ENCODE results near the gene TRIM73.
"Not testable (repeated sequence)": the region's sequence is repeated elsewhere in the genome, so short reads cannot be mapped to it uniquely, and the experiment has no call there.

The TRIM73 gene

DNA sequence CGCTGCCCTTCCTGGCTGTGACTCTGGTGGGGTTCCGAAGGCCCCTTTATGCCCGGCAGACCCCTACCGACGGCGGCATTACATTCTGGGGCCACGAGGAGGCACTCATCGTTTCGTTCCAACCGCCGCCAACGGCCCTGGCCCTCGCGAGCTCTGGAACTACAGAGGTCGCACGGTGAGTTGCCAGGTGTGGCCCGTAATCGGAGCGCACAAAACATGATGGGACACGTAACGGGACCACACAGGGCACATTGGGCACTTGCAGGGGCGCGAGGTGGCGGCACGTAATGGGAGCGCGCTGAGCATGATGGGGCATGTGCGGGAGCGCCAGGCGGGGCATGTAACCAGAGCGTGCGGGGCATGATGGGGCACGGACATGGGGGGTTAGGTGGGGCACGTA lies at the start of gene TRIM73:
Gene TRIM73 (plus strand): TSS at position 301 of the 400 bp plus-strand sequence. CDS start 3,305 bp downstream, outside the sequence.
- H3K4me3 Mint-ChIP-seq; H3K27ac Mint-ChIP-seq; H3K9me3 Mint-ChIP-seq; H3K4me1 Mint-ChIP-seq (ENCODE audit: low read depth); H3K27me3 Mint-ChIP-seq (ENCODE audit: low read depth); H3K36me3 Mint-ChIP-seq (ENCODE audit: low read depth): not testable (repeated sequence)

DNA sequence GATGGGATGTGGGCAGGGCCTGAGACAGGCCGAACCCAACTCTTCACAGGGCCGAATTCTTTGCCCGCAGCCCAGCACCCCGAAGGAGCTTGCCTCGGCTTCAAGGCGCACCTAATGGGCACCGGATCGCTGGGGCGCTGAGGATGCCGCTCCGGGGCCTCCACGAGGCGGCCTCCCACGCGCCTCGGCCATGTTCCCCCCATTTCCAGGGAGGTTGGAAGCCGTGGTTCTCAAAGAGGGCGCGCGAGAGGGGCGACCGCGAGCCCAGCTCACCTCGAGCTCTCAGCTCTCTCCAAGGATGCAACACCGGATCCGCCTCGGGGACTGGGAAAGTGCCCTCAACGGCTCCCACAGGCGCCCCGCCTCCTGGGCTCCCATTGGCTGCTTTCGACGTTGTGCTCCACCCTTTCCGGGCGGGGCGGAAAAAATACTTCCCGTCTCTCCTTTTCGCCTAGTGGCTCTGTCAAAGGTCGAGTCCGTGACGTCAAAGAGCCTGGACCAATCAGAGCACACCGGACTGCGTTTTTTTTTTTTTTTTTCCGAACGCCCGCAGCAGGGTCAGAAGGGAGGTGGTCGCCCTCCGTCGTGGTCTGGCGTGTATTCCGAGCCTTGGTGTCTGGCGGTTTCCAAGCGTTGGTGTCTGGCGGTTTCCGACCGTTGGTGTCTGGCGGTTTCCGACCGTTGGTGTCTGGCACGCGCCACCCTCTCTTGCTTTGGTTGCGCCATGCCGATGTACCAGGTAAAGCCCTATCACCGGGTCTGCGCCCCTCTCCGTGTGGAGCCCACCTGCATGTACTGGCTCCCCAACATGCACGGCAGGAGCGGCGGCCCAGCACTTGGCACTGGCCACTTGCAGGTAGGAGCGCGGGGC lies 36.5 kb upstream of the TRIM73 start:
- not testable (repeated sequence) for H3K4me1 Mint-ChIP-seq (ENCODE audit: low read depth)
- H3K4me3 Mint-ChIP-seq = peak overlapping the region; percentile 85

DNA sequence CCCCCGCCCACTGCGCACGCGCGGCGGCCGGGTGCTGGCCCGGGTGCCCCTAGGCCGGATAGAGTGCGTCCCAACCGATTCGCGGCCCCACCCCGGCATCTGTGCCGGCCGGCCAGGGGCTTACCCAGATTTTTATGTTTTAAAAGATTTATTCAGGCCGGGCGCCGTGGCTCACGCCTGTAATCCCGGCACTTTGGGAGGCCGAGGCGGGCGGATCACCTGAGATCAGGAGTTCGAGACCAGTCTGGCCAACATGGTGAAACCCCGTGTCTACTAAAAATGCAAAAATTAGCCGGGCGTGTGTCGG lies 35.9 kb upstream of the TRIM73 start:
- H3K4me1 Mint-ChIP-seq (ENCODE audit: low read depth); H3K9me3 Mint-ChIP-seq; H3K36me3 Mint-ChIP-seq (ENCODE audit: low read depth); H3K27ac Mint-ChIP-seq; H3K27me3 Mint-ChIP-seq (ENCODE audit: low read depth); H3K4me3 Mint-ChIP-seq: not testable (repeated sequence)

More for the DNA sequence above, 36.5 kb upstream of the TRIM73 start:
- H3K27me3 Mint-ChIP-seq (ENCODE audit: low read depth); H3K36me3 Mint-ChIP-seq (ENCODE audit: low read depth); H3K9me3 Mint-ChIP-seq: not testable (repeated sequence)
- H3K27ac Mint-ChIP-seq = peak overlapping the region; percentile 94

DNA sequence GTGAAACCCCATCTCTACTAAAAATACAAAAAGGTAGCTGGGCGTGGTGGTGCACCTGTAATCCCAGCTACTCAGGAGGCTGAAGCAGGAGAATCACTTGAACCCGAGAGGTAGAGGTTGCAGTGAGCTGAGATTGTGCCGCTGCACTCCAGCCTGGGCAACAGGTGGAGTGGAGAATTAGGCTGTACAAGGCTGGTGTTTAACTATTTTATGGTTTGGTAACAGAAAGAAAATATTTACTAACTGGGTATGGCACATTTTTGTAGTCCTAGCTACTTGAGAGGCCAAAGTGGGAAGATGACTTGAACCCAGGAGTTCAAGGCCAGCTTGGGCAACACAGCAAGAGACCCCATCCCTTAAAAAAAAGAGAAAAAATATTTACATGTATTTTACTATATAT lies 31.4 kb upstream of the TRIM73 start:
- H3K4me3 Mint-ChIP-seq; H3K27ac Mint-ChIP-seq; H3K27me3 Mint-ChIP-seq (ENCODE audit: low read depth); H3K4me1 Mint-ChIP-seq (ENCODE audit: low read depth); H3K9me3 Mint-ChIP-seq; H3K36me3 Mint-ChIP-seq (ENCODE audit: low read depth): not testable (repeated sequence)

DNA sequence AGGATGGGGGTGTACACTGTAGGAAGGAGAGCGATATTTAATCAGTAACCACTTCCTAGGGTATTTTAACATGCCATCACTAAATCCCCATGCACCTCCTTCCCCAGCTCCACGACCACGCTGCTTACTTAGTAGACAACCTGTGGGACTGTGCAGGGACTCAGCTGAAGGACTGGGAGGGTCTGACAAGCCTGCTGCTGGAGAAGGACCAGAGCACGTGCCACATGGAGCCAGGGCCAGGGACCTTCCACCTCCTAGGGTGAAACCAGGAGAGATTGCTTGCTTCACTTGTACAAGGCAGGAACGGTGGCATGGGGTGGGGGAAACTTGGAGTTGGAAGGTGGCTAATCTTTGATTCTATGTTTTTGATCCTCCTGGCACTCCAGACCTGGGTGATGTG lies 28.8 kb upstream of the TRIM73 start:
- H3K27me3 Mint-ChIP-seq (ENCODE audit: low read depth); H3K9me3 Mint-ChIP-seq; H3K4me3 Mint-ChIP-seq; H3K4me1 Mint-ChIP-seq (ENCODE audit: low read depth); H3K27ac Mint-ChIP-seq; H3K36me3 Mint-ChIP-seq (ENCODE audit: low read depth): not testable (repeated sequence)

DNA sequence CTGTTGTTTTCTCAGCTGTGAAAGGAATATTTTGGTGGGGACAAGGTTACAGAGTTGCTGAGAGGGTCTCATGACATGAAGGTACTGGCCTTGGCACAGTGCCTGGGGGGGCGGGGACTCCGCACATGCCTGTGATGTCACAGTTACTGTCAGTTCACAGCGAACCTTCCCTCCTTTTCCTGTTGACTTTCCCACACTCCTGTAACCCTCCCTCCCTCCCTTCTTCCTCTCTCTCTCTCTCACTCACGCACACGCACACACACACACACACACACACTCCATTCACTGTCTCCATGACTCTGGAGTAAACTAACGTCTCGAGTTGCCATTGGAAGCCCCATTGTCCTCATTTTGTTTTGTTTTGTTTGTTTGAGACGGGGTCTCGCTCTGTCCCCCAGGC lies 28.1 kb upstream of the TRIM73 start:
- H3K27me3 Mint-ChIP-seq (ENCODE audit: low read depth); H3K9me3 Mint-ChIP-seq; H3K36me3 Mint-ChIP-seq (ENCODE audit: low read depth); H3K4me3 Mint-ChIP-seq; H3K27ac Mint-ChIP-seq; H3K4me1 Mint-ChIP-seq (ENCODE audit: low read depth): not testable (repeated sequence)

DNA sequence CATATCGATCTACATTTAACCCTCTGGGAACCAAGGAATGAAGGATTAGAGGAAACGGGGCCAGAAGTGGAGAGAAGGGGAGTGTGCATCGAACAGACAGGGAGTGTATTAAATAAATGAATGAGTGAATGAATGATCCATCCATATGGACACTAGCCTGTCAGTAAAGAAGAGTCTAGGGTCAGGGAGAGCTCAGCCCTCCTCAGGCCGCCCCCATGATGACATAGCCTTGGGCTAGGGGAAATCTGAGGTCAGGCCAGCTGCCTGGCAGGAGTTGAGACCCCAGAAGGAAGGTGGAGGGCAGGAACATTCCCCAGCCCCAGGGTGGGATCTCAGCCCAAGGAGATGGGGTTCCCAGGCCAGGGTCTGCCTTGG lies 21.3 kb upstream of the TRIM73 start:
- not testable (repeated sequence) for H3K4me3 Mint-ChIP-seq; H3K27ac Mint-ChIP-seq; H3K36me3 Mint-ChIP-seq (ENCODE audit: low read depth); H3K27me3 Mint-ChIP-seq (ENCODE audit: low read depth); H3K9me3 Mint-ChIP-seq; H3K4me1 Mint-ChIP-seq (ENCODE audit: low read depth)

DNA sequence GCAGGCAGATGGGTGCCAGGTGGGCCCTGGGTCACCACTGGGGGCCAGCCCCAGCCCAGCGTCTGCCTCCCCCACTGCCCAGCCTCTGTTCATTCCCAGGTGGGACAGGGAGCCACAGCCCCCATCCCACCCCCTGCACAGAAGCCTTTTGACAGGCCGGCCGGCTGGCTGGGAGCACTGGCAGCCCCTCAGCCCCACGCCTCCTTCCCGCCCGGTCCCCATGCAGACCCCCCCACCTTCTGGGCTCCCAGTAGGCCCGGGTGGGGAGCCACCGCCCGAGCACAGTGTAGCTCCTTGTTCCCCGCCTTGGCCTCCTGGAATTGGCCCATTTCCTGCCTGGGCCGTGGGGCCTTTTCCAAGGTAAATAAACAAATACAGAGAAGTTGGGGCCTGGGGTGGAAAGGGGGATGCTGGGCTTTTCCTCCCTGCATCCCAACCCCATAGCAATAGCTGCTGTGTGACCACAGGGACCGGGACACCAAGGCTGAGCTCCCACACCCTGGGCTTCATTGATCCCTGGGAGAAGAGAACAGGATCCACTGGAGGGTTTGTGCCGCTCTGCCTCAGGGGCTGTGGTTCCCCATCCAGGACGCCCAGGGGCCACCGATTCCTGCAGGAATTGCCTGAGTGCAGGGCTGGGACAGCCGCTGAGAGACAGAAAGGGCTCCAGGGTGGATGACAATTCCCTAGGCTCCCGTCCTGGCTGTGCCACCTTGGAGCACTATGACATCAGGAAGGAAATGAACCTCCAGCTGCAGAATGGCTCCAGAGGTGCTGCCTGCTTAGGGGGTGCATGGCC lies 20.7 kb upstream of the TRIM73 start:
- H3K4me1 Mint-ChIP-seq (ENCODE audit: low read depth); H3K27me3 Mint-ChIP-seq (ENCODE audit: low read depth); H3K27ac Mint-ChIP-seq; H3K4me3 Mint-ChIP-seq; H3K9me3 Mint-ChIP-seq; H3K36me3 Mint-ChIP-seq (ENCODE audit: low read depth): not testable (repeated sequence)

DNA sequence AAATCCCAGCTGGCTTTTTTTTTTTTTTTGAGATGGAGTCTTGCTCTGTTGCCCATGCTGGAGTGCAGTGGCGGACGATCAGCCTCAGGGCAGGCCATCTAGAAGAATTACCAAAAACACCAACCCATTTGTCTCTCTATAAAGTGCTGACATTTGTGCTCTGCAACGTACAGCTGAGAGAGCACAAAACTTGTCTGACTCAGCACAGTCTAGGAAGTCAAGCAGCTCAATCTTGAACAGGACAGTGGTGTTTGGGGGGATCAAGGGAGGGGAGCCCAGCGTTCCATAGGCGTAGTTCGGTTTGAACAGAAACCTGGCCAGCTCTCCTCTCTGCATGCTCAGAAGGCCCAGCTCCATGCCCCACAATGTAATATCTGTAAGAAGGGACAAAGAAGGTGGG lies 2.2 kb upstream of the TRIM73 start:
- H3K9me3 Mint-ChIP-seq; H3K27ac Mint-ChIP-seq; H3K4me3 Mint-ChIP-seq; H3K36me3 Mint-ChIP-seq (ENCODE audit: low read depth); H3K27me3 Mint-ChIP-seq (ENCODE audit: low read depth); H3K4me1 Mint-ChIP-seq (ENCODE audit: low read depth): not testable (repeated sequence)

DNA sequence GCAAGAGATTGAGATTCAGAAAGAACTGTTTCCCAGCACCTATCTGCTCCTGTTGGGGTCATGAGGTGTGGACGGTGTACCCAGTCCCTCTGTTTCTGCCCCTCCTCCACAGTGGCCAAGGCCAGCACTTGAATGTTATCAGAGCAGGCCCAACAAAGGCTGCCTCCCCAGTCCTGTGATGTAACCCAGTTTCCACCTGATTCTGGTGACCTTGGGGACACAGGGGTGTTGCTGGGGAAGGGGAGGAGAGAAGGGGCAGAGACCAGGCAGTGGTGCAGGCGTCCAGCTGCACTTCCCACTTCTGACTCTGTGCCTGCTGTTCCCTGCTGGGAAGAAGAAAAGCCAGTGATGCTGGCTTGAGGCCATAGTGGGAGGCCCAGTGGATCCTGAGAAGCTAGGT lies 2.4 kb downstream of the TRIM73 start:
- H3K4me3 Mint-ChIP-seq; H3K27ac Mint-ChIP-seq; H3K4me1 Mint-ChIP-seq (ENCODE audit: low read depth); H3K36me3 Mint-ChIP-seq (ENCODE audit: low read depth); H3K27me3 Mint-ChIP-seq (ENCODE audit: low read depth); H3K9me3 Mint-ChIP-seq: not testable (repeated sequence)

DNA sequence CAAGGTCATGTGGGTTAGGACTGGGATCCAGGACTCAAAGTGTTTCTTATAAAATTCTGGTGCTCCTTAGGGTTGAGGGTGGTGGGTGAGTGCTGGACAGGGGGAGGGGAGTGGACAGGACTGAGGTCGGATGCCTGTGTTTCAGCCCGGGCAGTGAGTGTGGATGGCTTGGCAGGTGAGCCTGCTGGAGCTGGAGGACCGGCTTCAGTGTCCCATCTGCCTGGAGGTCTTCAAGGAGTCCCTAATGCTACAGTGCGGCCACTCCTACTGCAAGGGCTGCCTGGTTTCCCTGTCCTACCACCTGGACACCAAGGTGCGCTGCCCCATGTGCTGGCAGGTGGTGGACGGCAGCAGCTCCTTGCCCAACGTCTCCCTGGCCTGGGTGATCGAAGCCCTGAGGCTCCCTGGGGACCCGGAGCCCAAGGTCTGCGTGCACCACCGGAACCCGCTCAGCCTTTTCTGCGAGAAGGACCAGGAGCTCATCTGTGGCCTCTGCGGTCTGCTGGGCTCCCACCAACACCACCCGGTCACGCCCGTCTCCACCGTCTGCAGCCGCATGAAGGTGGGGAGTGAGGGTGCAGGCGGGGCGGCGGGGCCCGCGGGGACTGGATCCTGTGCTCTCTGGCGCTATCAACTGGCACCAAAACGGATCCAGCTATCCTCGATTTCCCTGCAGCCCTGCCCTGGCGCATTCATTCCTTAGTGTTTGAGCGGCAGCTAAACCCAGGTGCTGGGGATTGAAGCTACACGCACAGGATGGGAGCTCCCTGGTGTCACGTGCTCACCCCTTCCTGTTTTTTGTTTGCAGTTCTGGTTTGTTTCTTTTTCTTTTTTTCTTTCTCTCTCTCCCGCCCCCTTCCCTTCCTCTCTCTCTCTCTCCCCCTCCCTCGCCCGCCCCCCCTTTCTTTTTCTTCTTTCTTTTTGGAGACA lies 3.6 kb downstream of the TRIM73 start:
- H3K4me1 Mint-ChIP-seq (ENCODE audit: low read depth); H3K9me3 Mint-ChIP-seq; H3K27ac Mint-ChIP-seq; H3K36me3 Mint-ChIP-seq (ENCODE audit: low read depth); H3K27me3 Mint-ChIP-seq (ENCODE audit: low read depth); H3K4me3 Mint-ChIP-seq: not testable (repeated sequence)

DNA sequence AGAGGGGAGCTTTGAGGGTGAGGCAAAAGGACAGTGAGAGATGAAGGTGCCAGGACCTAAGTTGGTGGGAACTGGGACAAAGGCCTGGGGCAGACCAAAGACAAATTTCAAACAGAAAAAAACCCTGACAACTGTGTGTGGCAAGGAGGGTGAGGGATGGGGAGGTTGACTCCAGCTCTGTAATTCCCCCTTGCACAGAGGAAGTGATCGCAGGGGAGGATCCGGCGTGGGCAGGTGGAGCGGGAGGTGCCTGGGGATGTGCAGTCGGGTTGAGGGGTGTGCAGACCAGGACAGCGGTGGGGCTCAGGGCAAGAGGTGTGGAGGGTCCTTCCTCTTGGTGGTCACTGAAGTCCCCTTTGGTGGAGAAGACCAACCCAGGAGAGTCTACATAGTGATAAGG lies 5.1 kb downstream of the TRIM73 start:
- not testable (repeated sequence) for H3K9me3 Mint-ChIP-seq; H3K27ac Mint-ChIP-seq; H3K36me3 Mint-ChIP-seq (ENCODE audit: low read depth); H3K4me3 Mint-ChIP-seq; H3K27me3 Mint-ChIP-seq (ENCODE audit: low read depth); H3K4me1 Mint-ChIP-seq (ENCODE audit: low read depth)

DNA sequence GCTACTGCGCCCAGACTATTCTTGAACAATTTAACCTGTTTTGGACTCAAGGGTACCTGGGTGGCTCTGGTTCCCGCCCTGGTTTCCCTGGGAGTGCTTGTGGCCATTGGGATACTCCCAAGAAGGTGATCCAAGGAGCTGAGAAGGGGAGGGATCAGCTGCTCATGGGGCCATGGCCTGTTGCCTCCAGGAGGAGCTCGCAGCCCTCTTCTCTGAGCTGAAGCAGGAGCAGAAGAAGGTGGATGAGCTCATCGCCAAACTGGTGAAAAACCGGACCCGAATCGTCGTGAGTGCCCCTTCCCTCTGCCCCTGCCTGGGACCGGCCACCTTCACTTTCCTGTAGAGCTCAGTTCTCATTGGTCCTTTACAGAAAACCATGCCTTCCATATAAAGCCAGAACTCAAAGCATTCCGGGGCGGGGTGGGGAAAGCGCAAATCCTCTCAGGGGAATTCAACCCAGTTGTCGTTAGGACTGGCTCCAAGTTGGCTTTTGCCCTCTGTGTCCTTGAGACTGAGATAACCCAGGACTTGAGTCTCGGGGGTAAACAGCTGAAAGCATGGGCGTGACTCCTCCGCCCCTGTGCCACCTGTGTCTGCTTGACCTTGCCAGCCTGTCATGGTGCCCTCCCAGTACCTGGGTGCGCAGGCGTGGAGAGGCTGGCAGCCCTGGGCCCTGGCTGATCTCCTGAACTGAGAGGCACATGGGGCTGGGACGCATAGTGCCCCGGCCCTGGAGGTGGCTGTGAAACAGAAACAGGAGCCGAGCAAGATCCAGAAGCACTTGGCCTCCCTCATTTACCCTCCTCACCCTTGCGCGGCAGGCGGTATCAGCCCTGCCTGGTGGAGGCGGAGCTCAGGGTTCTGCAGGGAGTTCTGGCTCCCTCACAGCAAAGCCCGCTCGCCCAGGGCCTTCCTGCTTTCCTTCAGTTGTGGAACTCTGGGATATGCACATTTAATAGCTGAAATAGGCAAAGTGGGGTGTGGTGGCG lies 8.3 kb downstream of the TRIM73 start:
- not testable (repeated sequence) for H3K36me3 Mint-ChIP-seq (ENCODE audit: low read depth)

DNA sequence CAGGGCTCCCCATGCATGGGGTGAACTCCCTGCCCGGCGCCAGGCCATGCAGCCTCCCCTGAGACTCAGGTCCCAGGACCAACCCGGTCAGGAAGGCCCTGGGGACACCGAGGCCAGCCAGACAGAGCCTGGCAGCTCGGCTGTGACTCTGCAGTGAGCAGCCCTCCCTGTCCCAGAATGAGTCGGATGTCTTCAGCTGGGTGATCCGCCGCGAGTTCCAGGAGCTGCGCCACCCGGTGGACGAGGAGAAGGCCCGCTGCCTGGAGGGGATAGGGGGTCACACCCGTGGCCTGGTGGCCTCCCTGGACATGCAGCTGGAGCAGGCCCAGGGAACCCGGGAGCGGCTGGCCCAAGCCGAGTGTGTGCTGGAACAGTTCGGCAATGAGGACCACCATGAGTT lies 9.2 kb downstream of the TRIM73 start:
- not testable (repeated sequence) for H3K36me3 Mint-ChIP-seq (ENCODE audit: low read depth); H3K9me3 Mint-ChIP-seq; H3K4me1 Mint-ChIP-seq (ENCODE audit: low read depth); H3K4me3 Mint-ChIP-seq; H3K27ac Mint-ChIP-seq; H3K27me3 Mint-ChIP-seq (ENCODE audit: low read depth)

More for the DNA sequence above, 8.3 kb downstream of the TRIM73 start:
- not testable (repeated sequence) for H3K27me3 Mint-ChIP-seq (ENCODE audit: low read depth); H3K4me1 Mint-ChIP-seq (ENCODE audit: low read depth); H3K27ac Mint-ChIP-seq; H3K9me3 Mint-ChIP-seq; H3K4me3 Mint-ChIP-seq
